Activated gamma-delta T cell treated with anti-CD3 and anti-CD28 coated beads, Interleukin-2, amount 50 U/mL, for 16 hours (primary cell): ENCODE data around the gene SUPT20HL1.

Experiments used
- DNase-seq: peaks from one replicate; pipeline ENCODE4 v3.0.0-alpha.2; 2020; ENCODE audit warnings: low read depth

Gene SUPT20HL1

DNA sequence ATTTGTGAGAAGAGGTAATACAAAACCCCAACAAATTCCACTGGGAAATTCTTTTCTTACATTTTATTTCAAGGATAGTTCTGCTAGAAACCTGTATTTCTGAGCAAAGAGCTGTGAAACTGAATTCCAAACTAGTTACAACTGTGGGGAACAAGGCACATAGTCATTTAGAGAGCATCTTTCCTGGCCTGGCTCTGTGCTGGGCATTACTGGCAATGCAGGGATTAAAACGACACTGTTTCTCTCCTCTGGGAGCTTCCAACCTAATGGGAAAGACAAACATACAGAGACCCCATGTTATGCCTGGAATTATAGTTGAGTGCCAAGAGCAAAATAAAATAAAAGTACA, 36.5 kb downstream of the SUPT20HL1 start:
- no peak for DNase-seq

DNA sequence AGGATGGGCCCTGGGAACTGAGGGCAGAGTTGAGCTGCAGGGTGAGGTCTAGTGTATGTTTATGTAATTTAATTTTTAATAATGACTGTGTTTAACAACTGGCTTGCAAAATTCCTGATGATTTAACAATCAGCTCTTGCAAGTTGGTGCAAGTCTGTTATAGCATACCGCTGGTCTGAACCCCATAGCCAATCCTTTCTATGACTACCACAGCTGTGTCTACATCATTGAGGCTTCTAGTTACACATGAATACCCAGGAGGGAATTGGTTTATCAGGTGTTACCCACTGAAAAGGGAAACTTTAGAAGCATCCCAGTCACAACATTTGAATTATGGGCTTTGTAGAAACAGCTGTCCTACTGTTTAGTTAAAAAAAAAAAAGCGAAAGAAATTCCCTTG, 38.3 kb downstream of the SUPT20HL1 start:
- DNase-seq: no peak

DNA sequence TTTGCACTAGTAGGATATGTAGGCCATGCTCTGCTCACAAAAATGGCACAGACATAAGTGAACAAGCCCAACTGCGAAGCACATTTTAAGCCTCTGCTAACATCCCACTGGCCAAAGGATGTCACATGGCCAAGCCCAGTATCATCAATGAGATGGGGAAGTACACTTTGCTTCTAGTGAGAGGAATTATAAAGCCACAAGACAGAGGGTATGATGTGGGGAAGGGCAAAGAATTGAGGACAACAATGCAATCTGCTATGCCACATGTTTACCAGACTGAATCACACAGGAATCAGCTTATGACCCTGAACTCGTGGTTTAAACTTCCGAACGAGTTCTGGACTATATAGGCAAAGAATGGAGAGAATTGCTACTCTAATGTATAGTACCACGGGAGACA, 39.1 kb downstream of the SUPT20HL1 start:
- no peak for DNase-seq

DNA sequence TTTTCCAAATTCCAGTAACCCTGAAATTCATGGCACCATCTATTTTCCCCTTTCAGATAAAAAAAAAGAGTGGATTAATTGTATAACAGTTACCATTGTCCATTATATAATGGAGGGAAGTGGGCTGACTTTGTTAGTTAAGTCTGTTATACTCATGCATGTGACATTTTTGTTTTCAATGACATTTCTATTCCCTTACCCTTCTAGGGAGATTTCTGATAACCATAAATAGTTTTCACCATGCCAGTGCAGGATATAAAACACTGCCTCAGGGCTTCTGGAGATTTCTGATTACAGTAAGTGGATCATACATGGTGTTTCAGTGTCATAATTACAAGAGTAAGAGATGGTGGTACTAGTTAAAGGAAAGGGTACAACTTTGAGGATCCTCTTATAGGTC, 45.5 kb downstream of the SUPT20HL1 start:
- no peak for DNase-seq
